Measurements from ENCODE around the gene ITPKC. TPM values are rescaled to one million over a fixed set of nuclear protein-coding genes. Genes with fewer than 3 reads are reported as not detected.

Gene ITPKC
- total RNA-seq = 10 to 100 TPM in 3 of 6 donors, 1 to 10 TPM in 3; 6.9 to 12.6 (median 9.2) TPM
- polyA plus RNA-seq = 10 to 100 TPM; 14.5 to 20.4 TPM

DNA sequence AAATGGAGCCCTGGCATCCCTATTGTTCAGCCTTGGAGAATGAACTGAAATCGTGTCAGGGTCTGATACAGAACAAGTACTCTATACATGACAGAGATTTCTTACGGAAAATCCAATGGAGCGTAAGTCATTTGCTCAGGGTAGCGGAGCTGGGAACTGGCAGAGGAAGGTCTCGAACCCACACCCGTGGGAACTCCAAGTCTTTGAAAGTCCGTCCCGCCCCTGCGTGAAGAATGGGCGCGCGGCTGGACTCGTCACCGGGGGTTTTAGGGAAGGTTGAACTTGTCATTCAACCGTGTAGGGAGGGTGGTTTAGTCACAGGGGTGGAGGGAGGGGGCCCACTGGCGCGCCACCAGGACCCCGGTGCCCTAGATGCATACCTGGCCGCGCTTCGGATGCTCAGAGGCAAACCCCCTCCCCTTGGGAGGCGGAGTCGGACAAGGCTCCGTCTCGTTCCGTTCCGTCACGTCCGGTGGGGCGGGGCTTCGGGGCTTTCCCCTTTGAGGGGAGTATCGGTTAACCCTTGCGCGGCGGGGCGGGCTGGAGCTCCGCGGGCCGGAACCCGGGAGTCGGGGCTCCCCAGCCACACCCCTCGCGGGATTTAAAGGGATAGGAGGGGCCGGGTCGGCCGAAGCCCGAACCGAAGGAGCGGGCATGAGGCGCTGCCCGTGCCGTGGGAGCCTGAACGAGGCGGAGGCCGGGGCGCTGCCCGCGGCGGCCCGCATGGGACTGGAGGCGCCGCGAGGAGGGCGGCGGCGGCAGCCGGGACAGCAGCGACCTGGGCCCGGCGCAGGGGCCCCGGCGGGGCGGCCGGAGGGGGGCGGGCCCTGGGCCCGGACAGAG is at the start of gene ITPKC, which contains the start of gene COQ8B:
Gene ITPKC, plus strand, starts transcription at position 631 of the 843 bp plus-strand sequence. Its CDS starts 24 bp downstream, at position 655.
Gene COQ8B, minus strand, starts transcription at position 405 of the 843 bp plus-strand sequence. CDS start 2,254 bp downstream, outside the sequence.
- H3K9me3 ChIP-seq = no peaks in the 10 kb centered on the region
- DNase-seq (peak; percentile 99 to 100 (median 100)), ATAC-seq (peak; percentile 74 to 81 (median 77)), FAIRE-seq (no peak)
- intact Hi-C loops (cut with DNase I) = no loop called here
- peak within 1 kb of the TSS; percentile 62 to 86 (median 69) for H3K4me3 ChIP-seq
- WGBS, 2 donors = 1% methylated on average over 61 to 76 of the region's 76 CpGs
- TF ChIP-seq, protein P1, sequence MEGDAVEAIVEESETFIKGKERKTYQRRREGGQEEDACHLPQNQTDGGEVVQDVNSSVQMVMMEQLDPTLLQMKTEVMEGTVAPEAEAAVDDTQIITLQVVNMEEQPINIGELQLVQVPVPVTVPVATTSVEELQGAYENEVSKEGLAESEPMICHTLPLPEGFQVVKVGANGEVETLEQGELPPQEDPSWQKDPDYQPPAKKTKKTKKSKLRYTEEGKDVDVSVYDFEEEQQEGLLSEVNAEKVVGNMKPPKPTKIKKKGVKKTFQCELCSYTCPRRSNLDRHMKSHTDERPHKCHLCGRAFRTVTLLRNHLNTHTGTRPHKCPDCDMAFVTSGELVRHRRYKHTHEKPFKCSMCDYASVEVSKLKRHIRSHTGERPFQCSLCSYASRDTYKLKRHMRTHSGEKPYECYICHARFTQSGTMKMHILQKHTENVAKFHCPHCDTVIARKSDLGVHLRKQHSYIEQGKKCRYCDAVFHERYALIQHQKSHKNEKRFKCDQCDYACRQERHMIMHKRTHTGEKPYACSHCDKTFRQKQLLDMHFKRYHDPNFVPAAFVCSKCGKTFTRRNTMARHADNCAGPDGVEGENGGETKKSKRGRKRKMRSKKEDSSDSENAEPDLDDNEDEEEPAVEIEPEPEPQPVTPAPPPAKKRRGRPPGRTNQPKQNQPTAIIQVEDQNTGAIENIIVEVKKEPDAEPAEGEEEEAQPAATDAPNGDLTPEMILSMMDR (IDR thresholded peaks at IDR 0.05) = no peak
- H3K36me3 ChIP-seq = no peaks in the 10 kb centered on the region
- H3K27ac ChIP-seq = peak within 1 kb of the TSS; percentile 92 to 97 (median 94)
- no peaks in the 10 kb centered on the region for H3K27me3 ChIP-seq
- peaks cover 21 to 22% (median 21%) of the 10 kb centered on the region in 3 donors for H3K4me1 ChIP-seq

DNA sequence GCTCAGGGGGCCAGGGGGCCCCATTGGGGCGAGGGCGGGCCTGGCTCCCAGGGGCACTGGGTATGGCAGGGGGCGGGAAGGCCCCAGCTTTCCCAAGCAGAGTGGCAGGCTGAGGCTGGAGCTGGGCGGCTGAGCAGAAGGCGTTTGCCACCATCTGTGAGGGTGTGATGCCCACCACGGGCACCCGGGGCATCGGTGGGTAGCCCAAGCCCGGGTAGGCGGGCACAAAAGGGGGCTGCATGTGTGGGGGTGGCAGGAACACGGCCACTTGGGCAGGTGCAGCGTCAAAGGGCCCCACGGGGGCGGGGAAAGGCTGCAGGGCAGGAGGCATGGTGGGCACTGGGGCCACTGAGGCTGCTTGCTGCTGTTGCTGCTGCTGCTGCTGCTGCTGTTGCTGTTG is 49.3 kb upstream of the ITPKC start:
- ATAC-seq = no peak

DNA sequence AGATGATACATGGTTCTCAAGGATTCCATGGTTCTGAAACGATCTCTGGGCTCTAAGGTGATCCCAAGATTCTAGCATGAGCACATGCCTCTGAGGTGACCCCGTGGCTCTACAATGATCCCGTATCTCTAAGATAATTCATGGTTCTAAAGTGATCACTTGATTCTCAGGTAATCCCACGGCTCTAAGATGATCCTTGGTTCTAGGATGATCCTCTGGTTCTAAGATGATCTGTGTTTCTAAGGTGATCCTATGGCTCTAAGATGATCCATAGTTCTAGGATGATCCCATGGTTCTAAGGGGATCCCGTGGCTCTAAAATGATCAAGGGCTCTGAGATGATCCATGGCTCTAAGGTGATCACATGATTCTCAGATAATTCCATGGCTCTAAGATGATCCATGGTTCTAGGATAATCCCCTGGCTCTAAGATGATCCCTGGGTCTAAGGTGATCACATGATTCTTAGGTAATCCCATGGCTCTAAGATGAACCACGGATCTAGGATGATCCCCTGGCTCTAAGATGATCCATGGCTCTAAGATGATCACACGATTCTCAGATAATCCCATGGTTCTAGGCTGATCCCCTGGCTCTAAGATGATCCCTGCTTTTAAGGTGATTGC is 47.8 kb upstream of the ITPKC start:
- FAIRE-seq = no peak
- no peaks in the 10 kb centered on the region for H3K4me1 ChIP-seq
- intact Hi-C loops (cut with DNase I) = loop anchor here (10.0 kb wide), 3 partner anchors 146 to 476 kb away; no protein-coding TSS in a partner anchor

More for the DNA sequence above, 49.3 kb upstream of the ITPKC start:
- Histone ChIP-seq H3K9me3 (no peaks in the 10 kb centered on the region), H3K4me3 (no peak overlapping the region), H3K4me1 (no peaks in the 10 kb centered on the region), H3K27me3 (no peaks in the 10 kb centered on the region), H3K36me3 (peaks cover 0 to 23% (median 2%) of the 10 kb centered on the region in 3 donors), H3K27ac (no peak overlapping the region)
- whole genome bisulfite sequencing, 2 donors = 90 to 92% methylated on average over 13 to 14 of the region's 14 CpGs
- intact Hi-C loops (cut with DNase I) = loop anchor here (10.0 kb wide), 3 partner anchors 147 to 477 kb away; no protein-coding TSS in a partner anchor
- TF ChIP-seq, protein P1 (IDR thresholded peaks at IDR 0.05) = no peak
- no peak for FAIRE-seq
- DNase-seq = no peak

DNA sequence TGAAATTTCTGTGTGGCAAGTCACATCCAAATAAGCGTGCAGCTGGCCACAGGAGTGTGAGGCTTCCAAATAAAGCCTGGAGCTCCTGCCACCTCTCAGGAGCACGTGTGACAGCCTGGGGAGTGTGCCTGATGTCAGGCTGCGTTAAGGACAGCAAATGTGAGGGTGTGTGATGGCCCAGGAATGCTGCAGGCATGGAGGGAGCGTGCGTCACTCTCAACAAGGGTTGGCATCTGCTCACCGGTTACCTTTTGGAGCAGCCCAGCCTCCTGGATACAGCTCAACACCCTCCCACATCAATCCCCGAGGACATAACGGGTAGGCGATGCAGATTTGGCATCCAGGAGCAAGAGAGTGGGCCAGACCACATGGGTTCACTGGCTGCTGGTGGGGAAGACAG is 45.5 kb upstream of the ITPKC start:
- 81 to 86% methylated on average over 9 of the region's 9 CpGs for WGBS, 2 donors
- Histone ChIP-seq H3K4me1 (no peaks in the 10 kb centered on the region), H3K27ac (no peak overlapping the region), H3K36me3 (peaks cover 0 to 32% (median 2%) of the 10 kb centered on the region in 3 donors), H3K9me3 (no peaks in the 10 kb centered on the region), H3K27me3 (no peaks in the 10 kb centered on the region), H3K4me3 (no peak overlapping the region)
- ATAC-seq (no peak), DNase-seq (no peak), FAIRE-seq (no peak)
- TF ChIP-seq, protein P1 (IDR thresholded peaks at IDR 0.05) = no peak
- intact Hi-C loops (cut with DNase I) = no loop called here

More for the DNA sequence above, 47.8 kb upstream of the ITPKC start:
- peaks cover 0 to 32% (median 2%) of the 10 kb centered on the region in 3 donors for H3K36me3 ChIP-seq
- ATAC-seq = no peak
- no peak overlapping the region for H3K4me3 ChIP-seq
- H3K27ac ChIP-seq = no peak overlapping the region
- no peaks in the 10 kb centered on the region for H3K27me3 ChIP-seq
- TF ChIP-seq, protein P1 (IDR thresholded peaks at IDR 0.05) = no peak
- no peaks in the 10 kb centered on the region for H3K9me3 ChIP-seq
- DNase-seq = no peak
- WGBS, 2 donors = 81 to 82% methylated on average over 7 of the region's 7 CpGs
